Cardiac ventricle fibroblast (primary cell): ENCODE results near the gene DROSHA. TPM values are rescaled to one million over a fixed set of nuclear protein-coding genes. Genes with fewer than 3 reads are reported as not detected.

Source experiments
- total RNA-seq: library from RNA; depleted of rRNA; stranded (reverse); fragments of >200 nt; gene quantifications from 2 replicates; pipeline ENCODE4 v1.2.3, GENCODE V29; 2015

DROSHA gene
- 32.1 and 50.8 TPM in 2 replicates for total RNA-seq

GRCh38 chr5:31531888-31532547 lies at the start of gene DROSHA, which contains the start of gene C5orf22:
DROSHA (minus strand) TSS chr5:31532093; CDS start chr5:31529059, 3,034 bp downstream.
C5orf22 (plus strand) TSS chr5:31532301; CDS start chr5:31532393, 92 bp downstream.

Other genes starting within 250 kb of the DROSHA start
- gene C5orf22, start 208 bp upstream of the DROSHA start, total RNA-seq, result 6.4 and 10.0 TPM in 2 replicates
- gene PDZD2, start 107.0 kb upstream of the DROSHA start, total RNA-seq, result 3.7 and 6.8 TPM in 2 replicates